Measurements from ENCODE around the gene CLK2.

DNA sequence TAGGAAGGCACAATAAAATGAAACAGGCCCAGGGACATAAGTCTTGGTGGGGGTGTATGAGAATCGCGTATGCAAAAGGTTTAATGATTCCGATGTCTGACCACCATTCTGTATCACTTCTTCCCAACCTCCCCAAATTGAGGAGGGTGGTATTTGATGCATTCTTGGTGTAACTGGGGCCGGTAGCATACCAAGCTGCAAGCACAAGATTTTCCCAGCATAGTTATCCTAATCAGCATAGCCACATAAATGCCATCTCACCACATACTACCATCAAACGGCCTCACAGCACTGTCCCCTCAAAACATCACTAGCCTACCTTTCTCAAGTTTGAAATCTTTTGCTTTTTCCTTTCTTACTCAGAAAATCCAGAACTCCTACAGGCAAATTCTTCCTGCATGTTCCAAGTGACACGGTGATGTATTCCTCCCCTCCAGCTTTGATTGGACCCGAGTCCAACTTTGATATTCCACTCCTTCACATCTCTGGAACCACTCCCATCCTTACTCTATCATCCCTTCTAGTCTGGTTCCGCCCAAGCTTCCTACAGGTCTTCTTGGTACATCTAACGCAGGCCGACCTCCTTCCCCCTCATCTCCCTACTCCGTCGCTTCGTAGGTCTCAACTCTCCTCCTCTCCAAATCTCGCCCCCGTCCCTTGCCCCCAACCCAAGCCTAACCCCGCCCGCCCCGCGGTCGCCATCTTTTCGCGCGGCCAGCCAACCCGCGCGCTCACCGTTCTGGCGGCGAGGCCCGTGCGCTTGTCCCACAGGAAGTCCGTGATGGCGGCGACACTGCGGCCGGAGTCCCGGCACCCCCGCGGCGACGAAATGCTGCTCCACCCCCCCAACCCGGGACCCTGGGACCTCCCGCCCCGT is 600 bp downstream of the CLK2 start:
- TF ChIP-seq, protein P1, sequence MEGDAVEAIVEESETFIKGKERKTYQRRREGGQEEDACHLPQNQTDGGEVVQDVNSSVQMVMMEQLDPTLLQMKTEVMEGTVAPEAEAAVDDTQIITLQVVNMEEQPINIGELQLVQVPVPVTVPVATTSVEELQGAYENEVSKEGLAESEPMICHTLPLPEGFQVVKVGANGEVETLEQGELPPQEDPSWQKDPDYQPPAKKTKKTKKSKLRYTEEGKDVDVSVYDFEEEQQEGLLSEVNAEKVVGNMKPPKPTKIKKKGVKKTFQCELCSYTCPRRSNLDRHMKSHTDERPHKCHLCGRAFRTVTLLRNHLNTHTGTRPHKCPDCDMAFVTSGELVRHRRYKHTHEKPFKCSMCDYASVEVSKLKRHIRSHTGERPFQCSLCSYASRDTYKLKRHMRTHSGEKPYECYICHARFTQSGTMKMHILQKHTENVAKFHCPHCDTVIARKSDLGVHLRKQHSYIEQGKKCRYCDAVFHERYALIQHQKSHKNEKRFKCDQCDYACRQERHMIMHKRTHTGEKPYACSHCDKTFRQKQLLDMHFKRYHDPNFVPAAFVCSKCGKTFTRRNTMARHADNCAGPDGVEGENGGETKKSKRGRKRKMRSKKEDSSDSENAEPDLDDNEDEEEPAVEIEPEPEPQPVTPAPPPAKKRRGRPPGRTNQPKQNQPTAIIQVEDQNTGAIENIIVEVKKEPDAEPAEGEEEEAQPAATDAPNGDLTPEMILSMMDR (IDR thresholded peaks at IDR 0.05 in 8 of 11, conservative IDR thresholded peaks at IDR 0.05 in 3 of 11) = no peak
- TF ChIP-seq POLR2A (IDR thresholded peaks at IDR 0.05) (no peak), POLR2AphosphoS5 (IDR thresholded peaks at IDR 0.05) (no peak)
